Retinal pigment epithelial cell (primary cell): Measurements from ENCODE around the gene TRAPPC10.

Experiments
- DNase-seq: peaks from one replicate; pipeline ENCODE4 v3.0.0-alpha.2; 2010; ENCODE audit warnings: low read depth
- H3K4me3 ChIP-seq: 2 replicates; pipeline ENCODE4 v1.5.1; 2011; ENCODE audit warnings: mild to moderate bottlenecking, low read length, control low read depth, moderate library complexity
- TF ChIP-seq, protein P1 (sequence below): conservative IDR thresholded peaks from 2 replicates; pipeline ENCODE4 v1.5.1; 2011; ENCODE audit warnings: low read depth, low read length, control low read depth, inconsistent platforms

TRAPPC10 gene

GRCh38 chr21:44071359-44072104 lies 59.4 kb downstream of the TRAPPC10 start:
- TF ChIP-seq, protein P1, sequence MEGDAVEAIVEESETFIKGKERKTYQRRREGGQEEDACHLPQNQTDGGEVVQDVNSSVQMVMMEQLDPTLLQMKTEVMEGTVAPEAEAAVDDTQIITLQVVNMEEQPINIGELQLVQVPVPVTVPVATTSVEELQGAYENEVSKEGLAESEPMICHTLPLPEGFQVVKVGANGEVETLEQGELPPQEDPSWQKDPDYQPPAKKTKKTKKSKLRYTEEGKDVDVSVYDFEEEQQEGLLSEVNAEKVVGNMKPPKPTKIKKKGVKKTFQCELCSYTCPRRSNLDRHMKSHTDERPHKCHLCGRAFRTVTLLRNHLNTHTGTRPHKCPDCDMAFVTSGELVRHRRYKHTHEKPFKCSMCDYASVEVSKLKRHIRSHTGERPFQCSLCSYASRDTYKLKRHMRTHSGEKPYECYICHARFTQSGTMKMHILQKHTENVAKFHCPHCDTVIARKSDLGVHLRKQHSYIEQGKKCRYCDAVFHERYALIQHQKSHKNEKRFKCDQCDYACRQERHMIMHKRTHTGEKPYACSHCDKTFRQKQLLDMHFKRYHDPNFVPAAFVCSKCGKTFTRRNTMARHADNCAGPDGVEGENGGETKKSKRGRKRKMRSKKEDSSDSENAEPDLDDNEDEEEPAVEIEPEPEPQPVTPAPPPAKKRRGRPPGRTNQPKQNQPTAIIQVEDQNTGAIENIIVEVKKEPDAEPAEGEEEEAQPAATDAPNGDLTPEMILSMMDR: no peak
- no peak for DNase-seq
- no peak overlapping the region for H3K4me3 ChIP-seq

DNA sequence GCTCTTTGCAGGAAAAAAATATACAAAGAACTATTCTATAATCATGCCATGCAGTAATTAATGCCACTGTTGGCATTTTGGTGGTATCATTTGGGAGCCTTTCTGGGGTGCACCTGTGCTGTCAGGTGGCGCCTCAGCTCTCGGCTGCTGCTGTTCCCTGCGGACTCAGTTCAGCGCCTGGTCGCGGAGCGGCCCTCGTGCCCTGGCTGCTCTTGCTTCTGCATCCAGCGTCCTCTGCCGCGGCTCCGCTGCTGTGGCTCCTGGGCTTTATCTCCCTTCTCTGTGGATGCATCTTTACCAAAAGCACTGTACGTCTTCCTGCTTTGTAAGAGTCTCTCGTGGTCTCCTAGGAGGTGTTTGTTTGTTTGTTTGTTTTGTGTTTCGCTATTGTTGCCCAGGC lies 60.0 kb downstream of the TRAPPC10 start:
- no peak for DNase-seq
- no peak overlapping the region for H3K4me3 ChIP-seq
- TF ChIP-seq, protein P1: no peak

DNA sequence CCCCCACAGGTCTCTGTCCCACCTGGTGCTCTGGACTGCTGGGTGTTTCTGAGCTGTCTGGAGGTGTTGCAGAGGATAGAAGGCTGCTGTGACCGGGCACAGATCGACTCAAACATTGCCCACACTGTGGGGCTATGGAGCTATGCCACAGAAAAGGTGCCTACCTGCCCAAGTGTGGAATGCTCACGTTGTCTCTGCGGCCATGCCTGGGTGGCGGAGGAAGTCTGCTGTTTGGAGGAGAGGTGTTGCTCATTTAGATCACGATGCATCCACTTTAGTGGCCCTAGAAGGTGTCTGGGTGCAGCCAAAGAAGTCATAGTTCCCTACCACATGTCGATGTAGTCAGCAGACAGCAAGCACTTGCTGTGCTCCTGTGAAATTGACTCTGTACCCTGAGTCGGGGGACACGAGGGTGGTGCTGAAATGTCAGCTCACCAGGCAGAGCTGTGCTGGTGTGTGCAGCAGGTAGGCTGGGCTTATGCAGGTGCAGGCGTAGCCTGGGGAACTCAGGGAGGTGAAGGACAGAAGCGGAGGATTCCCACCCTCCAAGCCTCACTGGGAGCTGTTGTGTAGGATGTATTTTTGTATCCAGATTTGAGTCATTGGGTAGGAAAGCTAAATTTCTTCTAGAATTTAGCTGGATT lies 62.3 kb downstream of the TRAPPC10 start:
- H3K4me3 ChIP-seq: no peak overlapping the region
- no peak for DNase-seq
- TF ChIP-seq, protein P1: no peak

DNA sequence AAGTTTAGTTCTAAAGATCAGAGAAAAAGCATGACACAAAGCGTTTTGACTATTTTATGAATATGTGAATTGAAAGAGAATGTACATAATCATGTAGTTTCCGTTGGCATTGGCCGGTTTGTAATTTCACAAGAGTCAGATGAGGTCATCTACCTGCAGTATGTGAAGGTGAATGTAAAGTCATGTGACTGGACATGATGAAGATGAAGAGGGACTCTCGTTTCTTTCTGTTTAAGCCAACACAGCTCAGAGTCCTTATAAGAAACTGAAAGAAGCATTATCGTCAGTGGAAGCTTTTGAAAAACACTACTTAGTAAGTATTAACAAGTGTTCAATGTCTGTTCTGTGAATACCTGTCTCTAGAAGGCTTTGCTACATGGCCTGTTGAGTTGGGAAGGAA lies 64.2 kb downstream of the TRAPPC10 start:
- H3K4me3 ChIP-seq: no peak overlapping the region
- no peak for DNase-seq
- TF ChIP-seq, protein P1: no peak

DNA sequence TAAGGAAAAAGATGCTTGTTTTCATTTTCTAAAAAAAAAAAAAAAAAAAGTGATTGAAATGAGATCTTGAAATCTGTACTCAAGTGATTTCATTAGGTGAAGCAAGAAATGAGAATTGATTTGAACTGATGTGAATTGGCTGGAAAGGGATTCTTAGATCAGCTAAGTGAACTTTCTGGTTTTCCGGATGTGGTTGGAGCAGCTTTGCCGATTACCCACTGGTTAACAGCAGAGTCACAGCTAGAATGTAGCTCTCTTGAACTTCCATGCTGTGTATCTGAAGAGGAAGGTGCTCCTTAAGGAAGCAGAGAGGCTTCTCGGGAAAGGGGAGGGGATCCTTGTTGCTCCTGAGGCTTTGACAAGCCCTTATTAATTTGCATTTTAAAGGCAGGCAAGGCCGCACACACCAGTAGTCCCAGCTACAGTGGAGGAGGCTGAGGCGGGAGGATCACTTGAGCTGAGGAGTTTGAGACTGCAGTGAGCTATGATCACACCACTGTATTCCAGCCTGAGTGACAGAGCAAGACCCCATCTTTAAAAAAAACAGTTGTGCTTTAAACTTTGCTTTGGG lies 66.4 kb downstream of the TRAPPC10 start:
- TF ChIP-seq, protein P1: no peak
- DNase-seq: no peak

DNA sequence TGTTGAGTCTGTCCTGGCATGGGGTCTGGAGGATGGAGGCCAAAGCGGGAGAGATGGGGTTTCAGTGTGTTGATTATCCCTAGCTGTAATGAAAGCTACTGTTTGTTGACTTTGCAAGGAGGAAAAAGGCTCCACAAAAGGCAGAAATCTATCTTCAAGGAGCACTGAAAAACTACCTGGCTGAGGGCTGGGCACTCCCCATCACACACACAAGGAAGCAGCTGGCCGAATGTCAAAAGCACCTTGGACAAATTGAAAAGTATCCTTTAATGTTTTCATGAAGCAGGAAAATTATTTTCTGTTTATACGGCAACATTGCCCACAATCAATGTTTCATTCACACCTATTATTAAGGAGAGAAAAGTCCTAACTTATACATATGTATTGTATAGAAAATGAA lies 67.3 kb downstream of the TRAPPC10 start:
- DNase-seq: no peak
- TF ChIP-seq, protein P1: no peak
- no peak overlapping the region for H3K4me3 ChIP-seq

More for the DNA sequence above, 66.4 kb downstream of the TRAPPC10 start:
- no peak overlapping the region for H3K4me3 ChIP-seq

GRCh38 chr21:44079846-44080245 lies 67.7 kb downstream of the TRAPPC10 start:
- no peak overlapping the region for H3K4me3 ChIP-seq
- DNase-seq: no peak
- TF ChIP-seq, protein P1: no peak
